NCI-H446 treated with DMSO at 0.1 percent for 48 hours (cell line): ENCODE measurements around the gene ANXA8.
"Not testable (repeated sequence)": the region's sequence is repeated elsewhere in the genome, so short reads cannot be mapped to it uniquely, and the experiment has no call there.

ENCODE experiments used
- DNase-seq: peaks from one replicate; lab custom pipeline; 2025; lab: John Stamatoyannopoulos, UW

The ANXA8 gene, protein sequence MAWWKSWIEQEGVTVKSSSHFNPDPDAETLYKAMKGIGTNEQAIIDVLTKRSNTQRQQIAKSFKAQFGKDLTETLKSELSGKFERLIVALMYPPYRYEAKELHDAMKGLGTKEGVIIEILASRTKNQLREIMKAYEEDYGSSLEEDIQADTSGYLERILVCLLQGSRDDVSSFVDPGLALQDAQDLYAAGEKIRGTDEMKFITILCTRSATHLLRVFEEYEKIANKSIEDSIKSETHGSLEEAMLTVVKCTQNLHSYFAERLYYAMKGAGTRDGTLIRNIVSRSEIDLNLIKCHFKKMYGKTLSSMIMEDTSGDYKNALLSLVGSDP

GRCh38 chr10:47483923-47484322 lies at the start of gene ANXA8:
TSS of gene ANXA8 (minus strand) at chr10:47484115. CDS start at chr10:47483933, 182 bp downstream.
- DNase-seq = not testable (repeated sequence)

DNA sequence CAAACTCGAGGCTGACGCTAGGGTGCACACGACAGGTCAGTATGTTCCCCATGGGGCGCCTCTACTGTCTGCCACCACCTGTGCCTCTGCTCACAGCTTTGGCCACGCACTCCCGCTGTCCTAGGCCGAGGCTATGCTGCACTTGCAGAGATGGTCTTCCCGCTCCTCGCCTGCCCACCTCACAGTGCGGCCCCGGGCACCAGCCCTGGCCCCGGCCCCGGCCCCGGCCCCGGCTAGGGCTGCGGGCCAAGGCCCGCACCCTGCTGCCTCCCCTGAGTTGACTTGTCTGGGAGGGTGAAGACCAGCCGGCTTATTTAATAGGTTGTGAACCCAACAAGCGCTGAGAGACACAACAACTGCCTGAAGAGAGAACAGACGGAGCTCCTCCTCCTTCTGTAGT lies 39.6 kb upstream of the ANXA8 start, which contains the start of gene AGAP9:
Gene AGAP9, minus strand, starts transcription at position 164 of the 400 bp plus-strand sequence. Its CDS starts 112 bp downstream, at position 52.
- not testable (repeated sequence) for DNase-seq

- not testable (repeated sequence) for DNase-seq
These were observed 18.4 kb upstream of the ANXA8 start for GRCh38 chr10:47502313-47502712.

GRCh38 chr10:47494226-47494625 lies 10.3 kb upstream of the ANXA8 start:
- DNase-seq = not testable (repeated sequence)

DNA sequence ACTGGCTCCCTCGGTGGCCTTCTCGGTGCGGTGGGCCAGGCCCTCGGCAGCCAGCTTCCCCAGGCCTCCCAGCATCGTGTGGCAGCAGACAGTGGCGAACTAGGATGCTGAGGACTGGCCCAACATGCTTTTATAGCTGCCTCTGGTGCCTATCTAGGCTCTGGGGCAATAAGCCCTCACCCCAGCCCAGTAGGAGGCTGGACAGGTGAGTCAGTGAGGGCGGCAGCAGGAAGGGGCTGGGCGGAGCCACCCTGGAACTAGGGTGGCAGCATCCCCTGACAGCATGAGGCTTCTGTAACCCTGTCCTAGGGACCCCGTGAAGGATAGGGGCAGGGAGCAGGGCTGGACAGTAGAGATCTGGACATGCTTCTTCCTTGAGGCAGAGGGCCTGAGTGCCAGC lies 7.7 kb upstream of the ANXA8 start, which contains the start of gene FAM25G:
Gene FAM25G, minus strand, starts transcription at position 101 of the 400 bp plus-strand sequence. Its CDS starts 26 bp downstream, at position 75.
- DNase-seq = not testable (repeated sequence)

DNA sequence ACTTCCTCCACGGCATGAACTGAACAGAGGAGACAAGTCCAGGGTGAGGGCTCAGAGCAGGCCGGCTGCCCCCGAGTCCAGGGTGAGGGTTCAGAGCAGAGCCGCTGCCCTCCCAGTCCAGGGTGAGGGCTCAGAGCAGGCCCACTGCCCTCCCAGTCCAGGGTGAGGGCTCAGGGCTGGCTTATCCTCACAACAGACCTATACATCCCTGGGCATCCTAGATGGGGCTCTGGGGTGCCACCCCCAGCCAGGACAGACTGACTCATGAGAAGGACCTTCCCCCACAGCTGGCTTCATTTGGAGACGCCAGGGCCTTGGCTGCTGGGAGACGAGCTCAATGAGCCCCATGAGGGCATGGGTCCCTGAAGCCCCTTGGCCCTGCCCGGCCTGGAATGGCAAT lies 5.7 kb upstream of the ANXA8 start:
- DNase-seq = not testable (repeated sequence)

- DNase-seq = not testable (repeated sequence)
These were observed 2.0 kb upstream of the ANXA8 start for GRCh38 chr10:47485943-47486342.

DNA sequence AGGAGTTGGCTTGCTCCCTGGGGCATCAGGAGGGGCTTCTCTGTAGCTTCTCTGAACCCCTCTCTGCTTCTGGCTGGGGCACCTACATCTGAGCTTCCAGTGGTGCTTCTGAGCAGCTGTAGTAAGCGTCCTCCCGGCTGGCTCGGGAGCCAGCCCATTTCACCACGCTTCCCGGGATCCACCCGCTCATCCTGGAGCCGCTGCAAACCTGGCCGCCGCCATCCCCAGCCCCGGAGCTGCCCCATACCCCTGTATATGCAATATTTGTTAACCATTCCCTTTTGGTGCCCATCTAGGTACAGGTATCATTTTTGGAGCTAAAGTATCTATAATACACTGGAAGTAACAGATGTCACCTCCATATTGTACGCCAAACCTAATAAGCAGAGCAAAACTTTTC lies 871 bp upstream of the ANXA8 start:
- DNase-seq = not testable (repeated sequence)

- DNase-seq = not testable (repeated sequence)
These were observed 1.5 kb downstream of the ANXA8 start for GRCh38 chr10:47482367-47482766.

GRCh38 chr10:47481768-47482181 lies 2.1 kb downstream of the ANXA8 start:
- DNase-seq = not testable (repeated sequence)

DNA sequence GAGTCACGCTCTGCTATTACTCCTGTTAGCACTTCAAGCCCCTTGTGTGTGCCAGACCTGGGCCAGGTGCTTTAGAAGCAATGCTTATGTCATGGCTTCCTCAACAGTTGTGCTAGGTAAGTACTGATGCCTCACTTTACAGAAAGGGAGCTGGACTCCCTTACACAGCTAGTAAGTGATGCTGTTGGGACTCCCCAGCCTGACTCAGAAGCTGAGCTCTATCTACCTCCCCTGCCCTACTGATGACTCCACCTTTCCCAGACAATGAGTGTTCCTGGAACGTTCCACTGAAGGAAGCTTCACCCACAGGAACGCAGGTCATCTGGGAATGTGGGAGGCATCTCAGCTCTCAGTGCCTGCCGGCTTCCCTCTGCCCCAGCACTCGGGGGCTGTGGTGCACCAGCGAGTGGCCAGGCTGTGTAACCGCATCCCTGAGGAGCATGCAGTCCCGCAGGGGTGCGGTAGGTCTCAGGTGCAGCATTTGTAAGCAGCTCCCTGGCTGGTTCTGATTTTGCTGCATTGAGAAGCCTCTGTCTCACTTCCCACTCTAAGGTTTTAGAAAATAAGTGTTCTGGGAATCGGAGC lies 2.6 kb downstream of the ANXA8 start:
- not testable (repeated sequence) for DNase-seq

DNA sequence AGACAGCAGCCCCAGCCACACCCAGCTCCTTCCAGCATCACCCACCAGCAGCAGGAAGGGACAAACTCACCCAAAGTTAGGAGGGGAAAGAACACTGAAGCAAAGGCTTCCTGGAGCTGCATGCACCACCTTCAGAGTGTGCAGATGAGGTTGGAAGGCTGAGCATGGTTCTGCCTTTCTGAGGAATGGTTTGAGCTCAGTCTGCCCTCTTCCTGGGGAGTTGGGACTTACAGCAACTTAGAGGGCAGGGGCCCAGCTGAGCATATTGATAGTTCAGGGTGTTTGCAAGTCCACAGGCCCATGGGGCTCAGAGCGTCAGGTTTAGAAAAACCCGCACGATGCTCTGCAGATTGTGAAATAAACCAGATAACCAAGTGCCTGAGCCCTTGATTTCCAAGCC lies 3.8 kb downstream of the ANXA8 start:
- DNase-seq = not testable (repeated sequence)

DNA sequence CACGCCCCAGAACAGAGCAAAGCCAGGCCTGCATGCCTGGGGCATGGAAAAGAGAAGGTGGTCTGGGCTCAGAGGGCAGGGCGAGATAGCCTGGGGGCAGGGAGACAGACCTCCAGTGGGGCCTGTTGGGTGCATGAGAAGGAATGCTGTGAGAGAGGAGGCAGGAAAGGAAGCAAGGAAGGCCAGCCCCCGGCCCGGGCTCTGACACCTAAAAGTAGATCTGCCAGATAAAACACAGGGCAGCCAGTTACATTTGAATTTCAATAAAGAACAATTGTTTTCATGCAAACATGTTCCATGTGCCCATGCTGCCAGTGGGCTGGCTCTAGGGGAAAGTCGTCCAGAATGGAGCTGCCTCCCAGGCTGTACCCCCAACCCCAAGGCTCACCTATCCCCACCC lies 5.8 kb downstream of the ANXA8 start:
- DNase-seq = not testable (repeated sequence)

DNA sequence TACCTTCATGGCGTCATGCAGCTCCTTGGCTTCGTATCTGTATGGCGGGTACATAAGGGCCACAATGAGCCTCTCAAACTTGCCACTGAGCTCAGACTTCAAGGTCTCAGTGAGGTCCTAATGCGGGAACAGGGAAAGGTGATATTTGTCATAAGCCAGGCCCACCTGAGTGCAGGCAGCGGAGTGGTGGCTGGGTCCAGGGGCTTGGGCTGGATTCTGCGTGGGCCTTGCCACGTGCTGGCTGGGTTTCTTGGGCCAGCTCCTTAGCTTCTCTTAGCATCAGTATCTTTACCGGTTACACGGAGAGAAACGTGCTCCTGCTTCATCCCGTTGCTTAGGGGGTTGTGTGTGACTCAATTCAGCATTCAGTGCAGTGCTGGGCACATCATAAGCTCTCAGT lies 6.8 kb downstream of the ANXA8 start:
- not testable (repeated sequence) for DNase-seq

DNA sequence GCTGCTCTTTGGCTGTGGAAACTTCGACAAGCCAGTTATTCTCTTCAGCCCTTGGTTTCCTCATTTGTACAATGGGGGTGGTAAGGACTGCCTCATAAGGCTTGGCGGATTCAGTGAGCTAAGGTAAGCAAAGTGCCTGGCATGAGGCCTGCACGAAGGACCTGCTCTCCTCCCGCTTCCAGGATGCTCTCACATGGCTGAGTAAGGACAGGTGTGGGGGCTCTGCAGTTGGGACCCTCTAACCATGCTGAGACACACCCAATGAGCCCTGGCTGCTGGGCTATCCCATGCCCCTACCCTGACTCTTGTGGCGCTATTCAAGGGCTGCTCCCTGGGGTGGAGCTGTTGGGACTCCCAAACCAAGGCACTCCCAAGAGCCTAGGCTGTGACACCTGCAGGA lies 8.8 kb downstream of the ANXA8 start:
- not testable (repeated sequence) for DNase-seq

DNA sequence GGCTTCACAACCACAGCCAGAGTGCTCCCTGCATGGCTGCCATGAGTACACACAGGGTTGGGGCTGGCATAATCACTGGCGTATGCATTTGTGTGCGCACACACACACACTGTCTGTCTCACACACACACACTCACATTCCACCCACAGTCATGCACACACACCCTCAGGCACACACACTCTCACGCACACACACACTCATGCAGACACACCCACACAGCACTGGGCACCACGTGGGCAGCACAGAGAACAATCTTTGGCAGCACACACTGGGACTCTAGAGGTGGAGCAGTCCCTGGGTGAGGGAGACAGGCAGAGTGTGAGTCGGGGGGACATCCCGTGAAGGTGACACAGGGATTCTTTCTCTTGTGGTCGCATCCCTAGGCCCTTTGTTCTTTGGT lies 10.4 kb downstream of the ANXA8 start:
- not testable (repeated sequence) for DNase-seq

DNA sequence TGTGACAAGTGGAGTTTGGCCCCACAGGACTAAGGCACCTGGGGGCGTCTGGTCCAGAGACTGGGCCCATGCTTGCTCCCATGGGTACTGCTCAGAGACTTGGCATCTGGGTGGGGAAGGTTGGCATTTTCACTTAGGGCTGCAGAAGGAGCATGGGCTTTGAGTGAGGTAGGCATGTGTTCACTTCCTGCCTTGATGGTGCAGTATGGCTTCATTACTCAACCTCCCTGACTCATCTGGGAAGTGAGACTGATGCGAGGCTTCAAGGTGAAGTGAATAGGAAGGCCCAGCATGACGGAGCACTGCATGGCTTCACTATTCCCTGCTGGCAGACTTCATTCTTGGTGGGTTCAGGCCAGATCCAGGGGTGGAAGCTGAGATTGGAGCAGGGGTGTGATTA lies 11.3 kb downstream of the ANXA8 start:
- DNase-seq = not testable (repeated sequence)

DNA sequence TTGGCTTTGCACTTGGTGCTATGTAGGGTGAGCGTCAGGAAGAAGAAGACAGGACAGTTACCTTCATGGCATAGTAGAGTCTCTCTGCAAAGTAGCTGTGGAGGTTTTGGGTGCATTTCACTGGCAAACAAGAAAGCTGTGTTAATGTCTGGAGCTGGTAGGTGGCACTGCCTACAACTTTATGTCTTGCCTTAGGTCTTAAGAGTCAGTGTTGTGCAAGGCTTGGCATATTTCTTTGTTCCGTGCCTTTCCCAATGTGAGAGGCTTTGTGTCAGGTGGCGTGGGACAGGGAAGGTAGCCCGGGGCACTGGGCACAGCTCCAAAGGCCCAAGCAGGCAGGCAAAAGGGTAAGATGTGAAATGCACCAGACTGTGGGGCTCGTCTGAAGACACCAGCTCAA lies 11.8 kb downstream of the ANXA8 start:
- not testable (repeated sequence) for DNase-seq

DNA sequence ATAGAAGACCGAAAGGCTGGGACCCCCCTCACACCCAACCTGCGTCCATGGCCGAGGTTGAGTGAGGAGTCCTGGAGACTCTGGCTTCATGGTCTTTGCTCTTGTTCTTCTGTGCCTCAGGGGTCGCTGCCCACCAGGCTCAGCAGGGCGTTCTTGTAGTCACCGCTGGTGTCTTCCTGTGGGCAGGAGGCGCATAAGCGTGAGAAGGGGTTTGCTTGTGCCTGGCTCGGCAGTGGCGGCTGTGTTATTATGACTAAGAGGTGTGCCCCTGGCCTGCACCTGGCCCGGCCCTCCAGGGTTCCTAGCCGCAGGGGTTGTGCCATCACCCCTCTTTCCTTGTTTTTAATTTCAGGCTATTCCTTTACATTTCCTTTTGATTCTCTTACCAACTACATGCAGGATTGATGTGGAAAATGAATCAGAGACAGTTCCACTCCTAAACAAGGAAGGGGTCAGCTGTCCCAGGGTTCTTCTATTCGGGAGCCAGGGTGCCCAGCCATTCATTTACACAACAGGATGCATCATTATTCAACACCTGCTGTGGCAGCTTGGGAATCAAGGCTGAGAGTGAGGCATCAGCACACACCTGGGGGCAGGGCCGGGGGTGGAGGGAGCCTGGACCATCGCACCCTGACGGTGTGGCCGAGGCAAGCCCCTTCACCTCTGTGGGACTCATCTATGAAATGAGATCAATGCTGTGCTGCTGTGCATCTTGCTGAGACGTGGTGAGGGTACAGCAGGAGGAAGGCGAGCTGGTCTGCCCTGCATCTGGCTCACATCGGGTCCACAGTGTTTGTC lies 15.0 kb downstream of the ANXA8 start:
- DNase-seq = not testable (repeated sequence)

- not testable (repeated sequence) for DNase-seq
These were observed 16.0 kb downstream of the ANXA8 start for GRCh38 chr10:47467957-47468356.

DNA sequence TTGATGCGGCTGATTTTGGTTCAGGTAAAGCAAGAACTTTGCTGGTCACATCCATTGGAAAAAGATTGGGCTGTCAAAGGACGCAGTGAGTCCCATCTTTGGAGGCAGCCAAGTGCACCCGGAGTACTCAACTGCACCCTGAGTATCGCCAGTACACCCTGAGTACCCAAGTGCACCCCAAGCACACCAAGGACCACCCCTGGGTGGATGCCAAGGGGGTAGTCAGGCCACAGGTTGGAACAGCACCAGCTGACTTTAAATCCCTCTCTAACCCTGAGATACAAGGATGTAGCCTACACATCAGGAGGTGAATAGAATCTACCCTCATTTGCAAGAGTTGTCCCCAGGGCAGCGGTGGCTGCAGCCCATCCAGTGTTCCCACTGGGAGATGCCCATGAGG lies 16.5 kb downstream of the ANXA8 start:
- DNase-seq = not testable (repeated sequence)

DNA sequence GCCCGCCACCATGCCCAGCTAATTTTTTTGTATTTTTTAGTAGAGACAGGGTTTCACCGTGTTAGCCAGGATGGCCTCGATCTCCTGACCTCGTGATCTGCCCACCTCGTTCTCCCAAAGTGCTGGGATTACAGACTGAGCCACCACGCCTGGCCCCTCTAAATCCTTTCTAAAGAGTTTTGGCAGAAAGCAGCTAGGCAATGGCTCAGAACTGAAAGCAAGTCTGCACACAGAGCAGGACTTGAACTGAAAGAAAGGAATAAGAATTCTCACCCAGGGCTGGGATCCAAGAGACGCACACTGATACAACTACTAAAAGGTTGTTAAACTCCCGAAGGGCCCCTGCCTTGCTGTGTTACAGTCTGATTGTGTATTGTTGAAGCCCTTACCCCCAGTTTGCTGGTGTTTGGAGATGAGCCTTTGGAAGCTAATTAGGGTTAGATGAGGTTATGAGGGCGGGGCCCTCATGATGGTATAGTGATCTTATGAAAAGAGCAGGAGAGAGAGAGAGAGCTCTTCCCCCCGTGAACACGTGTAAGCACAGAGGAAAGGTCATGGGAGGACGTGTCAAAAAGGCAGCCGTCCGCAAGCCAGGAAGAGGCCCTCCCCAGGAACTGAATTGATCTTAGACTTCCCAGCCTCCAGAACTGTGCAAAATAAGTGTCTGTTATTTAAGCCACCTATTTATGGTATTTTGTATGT lies 18.5 kb downstream of the ANXA8 start:
- not testable (repeated sequence) for DNase-seq
